ENCODE data around the gene RASA4.
"Not testable (repeated sequence)": the region's sequence is repeated elsewhere in the genome, so short reads cannot be mapped to it uniquely, and the experiment has no call there.

DNA sequence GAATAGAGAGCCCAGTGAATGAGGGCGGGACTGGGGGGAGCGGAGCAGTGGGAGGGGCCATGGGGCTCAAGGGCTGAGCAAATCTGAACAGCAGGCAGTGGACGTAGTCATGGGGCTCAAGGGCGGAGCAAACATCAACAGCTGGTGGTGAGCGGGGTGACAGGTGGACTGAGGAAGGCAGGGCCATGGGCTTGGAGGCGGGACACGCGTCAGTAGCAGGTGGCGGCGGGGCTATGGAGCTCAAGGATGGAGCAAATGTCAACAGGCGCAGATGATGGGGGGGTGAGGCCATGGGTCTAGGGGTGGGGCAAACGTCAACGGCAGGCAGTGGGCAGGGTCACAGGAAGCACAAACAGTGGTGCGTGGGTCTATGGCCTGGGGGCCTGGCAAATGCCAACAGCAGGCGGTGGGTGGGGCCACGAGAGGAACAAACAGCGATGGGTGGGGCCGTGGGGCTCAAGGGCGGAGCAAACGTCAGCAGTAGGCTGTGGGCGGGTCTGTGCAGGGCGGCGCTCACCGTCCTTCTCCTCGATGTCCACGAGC lies 24.0 kb downstream of the RASA4 start:
- TF ChIP-seq CTCF (IDR thresholded peaks at IDR 0.05); EZH2 (IDR thresholded peaks at IDR 0.05; ENCODE audit: borderline replicate concordance, insufficient read depth, low read depth, low read length, poor library complexity, severe bottlenecking): not testable (repeated sequence)

Measured in B cell (primary cell).